CD4-positive, alpha-beta T cell treated with Interleukin-4 for 1 hour (primary cell): ENCODE measurements around the gene HAP1.
"Not testable (repeated sequence)": the region's sequence is repeated elsewhere in the genome, so short reads cannot be mapped to it uniquely, and the experiment has no call there.

Experiments used
- DNase-seq, 2 donors: peaks; one replicate each; pipeline ENCODE4 v3.0.0-alpha.2; 2020 to 2022

Gene HAP1

GRCh38 chr17:41688641-41689496 is 45.6 kb downstream of the HAP1 start, which contains the start of gene EIF1:
Gene EIF1, plus strand, starts transcription at chr17:41688885. Its CDS starts 154 bp downstream, at chr17:41689039.
- peak; percentile 100 for DNase-seq

- peak; percentile 72 to 82 for DNase-seq
These were observed 46.4 kb downstream of the HAP1 start for GRCh38 chr17:41687828-41688640.

GRCh38 chr17:41686281-41686680 is 48.2 kb downstream of the HAP1 start:
- peak in 1 of 2 donors; percentile 26 for DNase-seq

GRCh38 chr17:41685753-41686152 is 48.7 kb downstream of the HAP1 start:
- DNase-seq, result not testable (repeated sequence)

- DNase-seq, result no peak
These were observed 50.4 kb downstream of the HAP1 start for GRCh38 chr17:41684035-41684434.

GRCh38 chr17:41683441-41684007 is 50.9 kb downstream of the HAP1 start:
- DNase-seq, result no peak

GRCh38 chr17:41682631-41683030 is 51.8 kb downstream of the HAP1 start:
- no peak for DNase-seq

- DNase-seq, result no peak
These were observed 52.7 kb downstream of the HAP1 start for GRCh38 chr17:41681776-41682175.

- DNase-seq, result no peak
These were observed 53.9 kb downstream of the HAP1 start for GRCh38 chr17:41680426-41681040.

- DNase-seq, result no peak
These were observed 54.6 kb downstream of the HAP1 start for GRCh38 chr17:41679740-41680425.

- peak; percentile 80 to 91 for DNase-seq
These were observed 55.3 kb downstream of the HAP1 start for GRCh38 chr17:41678907-41679739.

GRCh38 chr17:41678411-41678906 is 56.0 kb downstream of the HAP1 start:
- no peak for DNase-seq

- DNase-seq, result no peak
These were observed 58.4 kb downstream of the HAP1 start for GRCh38 chr17:41676058-41676419.

- DNase-seq, result not testable (repeated sequence)
These were observed 59.0 kb downstream of the HAP1 start for GRCh38 chr17:41675157-41676057.
